D721Med (cell line): ENCODE results near the gene TRANK1.
"Not testable (repeated sequence)": the region's sequence is repeated elsewhere in the genome, so short reads cannot be mapped to it uniquely, and the experiment has no call there.

Experiments used
- DNase-seq: peaks from one replicate; pipeline ENCODE4 v3.0.0; 2011; ENCODE audit warnings: low spot score; ENCODE audit not compliant: insufficient read length
- FAIRE-seq: peaks from 2 replicates; lab custom pipeline; 2011; peaks lifted over from hg19 to GRCh38; lab: Jason Lieb, UNC
- CTCF ChIP-seq: IDR thresholded peaks from 2 replicates; pipeline ENCODE4 v1.5.1; 2012; ENCODE audit warnings: mild to moderate bottlenecking, control low read depth; ENCODE audit not compliant: insufficient read depth; ENCODE audit errors: missing control alignments

The TRANK1 gene

GRCh38 chr3:36957063-36957462, 12.2 kb upstream of the TRANK1 start:
- DNase-seq = no peak
- no peak for FAIRE-seq
- TF ChIP-seq CTCF = no peak

GRCh38 chr3:36956155-36956554, 11.3 kb upstream of the TRANK1 start:
- FAIRE-seq (no peak), DNase-seq (no peak)
- TF ChIP-seq CTCF = no peak

- no peak for FAIRE-seq
- DNase-seq = no peak
- no peak for TF ChIP-seq CTCF
Measured at GRCh38 chr3:36954452-36955134, 9.7 kb upstream of the TRANK1 start.

GRCh38 chr3:36947814-36948213, 3.0 kb upstream of the TRANK1 start:
- DNase-seq, FAIRE-seq: not testable (repeated sequence)

GRCh38 chr3:36945333-36945980, 603 bp upstream of the TRANK1 start:
- no peak for DNase-seq
- FAIRE-seq = no peak
- TF ChIP-seq CTCF = no peak

GRCh38 chr3:36944012-36944640, 728 bp downstream of the TRANK1 start:
- no peak for TF ChIP-seq CTCF
- FAIRE-seq (no peak), DNase-seq (no peak)

GRCh38 chr3:36943601-36944000, 1.3 kb downstream of the TRANK1 start:
- no peak for TF ChIP-seq CTCF
- DNase-seq = no peak
- no peak for FAIRE-seq
